ENCODE results near the gene NATD1.

NATD1 gene

GRCh38 chr17:21275047-21275578 lies 21.9 kb upstream of the NATD1 start:
- no peak for DNase-seq

- DNase-seq, result no peak
Measured at GRCh38 chr17:21272881-21273792, 19.9 kb upstream of the NATD1 start.

DNA sequence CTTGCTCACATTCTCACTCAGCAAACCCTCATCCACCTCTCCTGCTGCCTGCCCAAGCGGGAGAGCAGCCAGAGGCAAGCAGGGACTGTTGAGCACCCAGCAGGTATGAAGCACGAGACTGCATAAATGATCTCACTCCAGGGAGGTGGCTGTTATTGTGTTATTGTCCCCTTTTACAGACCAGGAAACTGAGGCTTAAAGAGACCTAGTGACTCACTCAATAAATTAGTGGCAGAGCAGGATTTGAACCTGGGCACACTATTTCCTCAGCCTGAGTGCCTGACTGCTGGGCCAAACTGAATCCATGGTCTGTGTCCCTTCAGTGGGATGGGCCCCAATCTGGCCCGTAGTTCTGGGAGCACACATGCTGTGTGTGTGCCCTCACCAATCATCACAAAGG lies 19.0 kb upstream of the NATD1 start:
- no peak for DNase-seq

DNA sequence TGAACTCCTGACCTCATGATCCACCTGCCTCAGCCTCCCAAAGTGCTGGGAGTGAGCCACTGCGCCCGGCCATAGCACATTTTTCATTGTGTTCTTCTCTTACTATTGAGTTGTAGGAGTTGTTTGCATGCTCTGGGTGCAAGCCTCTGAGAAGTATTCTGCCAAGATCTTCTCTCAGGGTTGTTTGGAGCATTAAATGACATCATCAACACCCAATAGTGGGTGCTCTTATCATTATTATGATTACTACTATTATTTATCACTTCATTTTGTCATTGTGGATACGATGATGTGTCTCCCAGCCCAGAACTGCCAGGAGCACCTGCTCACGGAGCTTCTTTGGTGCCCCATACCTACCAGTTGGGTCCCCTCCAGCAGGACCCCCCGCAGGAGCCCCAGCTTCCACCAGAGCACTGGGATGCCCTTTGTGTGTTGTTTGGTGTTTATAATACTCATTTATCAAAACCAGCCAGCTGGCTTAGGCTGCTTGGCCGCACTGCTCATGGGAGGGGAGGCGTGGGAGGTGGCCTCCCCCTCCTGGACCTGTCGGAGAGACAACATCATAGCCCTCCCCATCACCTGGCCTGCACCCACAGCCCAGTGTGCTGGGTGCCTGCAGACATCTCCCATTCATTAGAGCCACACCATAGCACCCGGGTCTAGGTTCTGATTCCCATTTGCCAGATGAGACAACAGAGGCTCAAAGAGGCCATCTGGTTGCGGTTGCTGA lies 18.4 kb upstream of the NATD1 start:
- no peak for DNase-seq

DNA sequence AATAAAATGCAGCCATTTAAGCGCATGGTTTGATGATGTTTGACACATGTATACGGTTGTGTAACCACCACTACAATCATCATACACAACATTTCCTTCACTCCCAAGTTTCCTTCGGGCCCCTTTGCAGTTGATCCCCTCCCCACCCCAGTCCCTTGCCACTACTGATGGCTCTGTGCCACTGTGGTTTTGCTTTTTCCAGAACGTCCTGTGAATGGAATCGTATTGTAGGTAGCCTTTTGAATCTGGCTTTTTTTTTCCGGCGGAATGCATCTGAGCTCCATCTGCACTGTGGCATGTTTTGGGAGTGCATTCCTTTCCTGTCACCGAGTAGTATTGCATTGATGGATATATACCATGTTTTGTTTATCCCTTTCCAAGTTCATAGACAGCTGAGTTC lies 16.2 kb upstream of the NATD1 start:
- no peak for DNase-seq

DNA sequence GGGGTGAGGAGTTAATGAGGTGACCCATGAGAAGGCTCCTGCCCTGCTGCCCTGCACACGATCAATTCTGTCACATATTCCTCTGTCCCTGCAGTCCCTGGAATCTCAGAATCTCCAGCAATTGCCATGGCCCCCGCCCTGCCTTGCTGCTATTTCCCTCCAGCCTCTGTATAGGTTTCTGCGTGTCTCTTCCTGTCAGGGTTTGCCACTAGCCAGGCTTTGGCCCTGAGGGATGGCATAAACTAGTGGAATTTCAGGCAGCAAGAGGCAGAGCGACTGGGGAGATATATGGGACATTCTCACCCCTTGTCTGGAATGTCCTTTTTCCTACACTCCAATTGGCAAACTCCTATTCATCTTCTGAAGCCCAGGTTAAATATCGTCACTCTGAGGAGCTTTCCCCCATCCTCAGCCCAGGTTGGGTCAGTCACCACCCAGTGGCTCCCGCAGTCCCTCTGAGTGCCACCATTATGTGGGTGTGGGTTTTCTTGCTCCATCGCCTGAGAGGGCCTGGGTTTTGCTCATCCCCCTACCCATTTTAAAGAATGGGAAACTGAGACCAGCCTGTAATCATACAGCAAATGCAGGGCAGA lies 15.5 kb upstream of the NATD1 start:
- DNase-seq, result no peak

DNA sequence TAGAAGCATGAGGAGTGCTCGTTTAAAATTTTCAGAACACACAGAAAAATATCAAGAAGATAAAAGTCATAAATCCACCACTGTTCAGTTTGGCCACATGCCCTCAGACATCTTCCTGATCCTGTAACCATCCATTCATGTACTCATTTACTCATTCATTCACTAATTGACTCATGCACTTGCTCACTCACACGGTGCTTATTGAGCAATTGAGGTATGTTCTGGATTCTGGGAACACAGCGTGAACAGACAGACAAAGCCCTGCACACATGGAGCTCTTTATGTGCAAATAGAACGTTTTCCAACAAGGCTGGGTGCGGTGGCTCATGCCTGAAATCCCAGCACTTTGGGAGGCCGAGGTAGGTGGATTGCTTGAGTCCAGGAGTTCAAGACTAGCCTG lies 10.2 kb upstream of the NATD1 start:
- no peak for DNase-seq

- no peak for DNase-seq
Measured at GRCh38 chr17:21262259-21262993, 9.2 kb upstream of the NATD1 start.

DNA sequence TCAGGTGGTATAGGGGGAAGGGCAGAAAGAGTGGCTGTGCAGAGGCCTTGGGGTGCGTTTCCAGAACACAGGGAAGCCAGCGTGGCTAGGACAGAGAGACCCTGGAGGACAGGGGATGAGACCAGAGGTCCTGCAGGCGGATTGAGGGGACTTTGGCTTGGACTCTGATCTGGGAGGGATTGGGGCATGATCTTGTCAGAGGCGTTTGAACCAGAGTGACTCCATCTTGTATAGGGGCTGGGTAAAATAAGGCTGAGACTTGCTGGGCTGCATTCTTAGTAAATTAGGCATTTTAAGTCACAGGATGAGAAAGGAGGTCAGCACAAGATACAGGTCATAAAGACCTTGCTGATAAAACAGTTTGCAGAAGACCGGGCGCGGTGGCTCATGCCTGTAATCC lies 5.4 kb upstream of the NATD1 start:
- DNase-seq, result no peak

GRCh38 chr17:21253646-21254441 lies 634 bp upstream of the NATD1 start:
- no peak for DNase-seq

GRCh38 chr17:21252289-21252795 lies 868 bp downstream of the NATD1 start:
- no peak for DNase-seq

DNA sequence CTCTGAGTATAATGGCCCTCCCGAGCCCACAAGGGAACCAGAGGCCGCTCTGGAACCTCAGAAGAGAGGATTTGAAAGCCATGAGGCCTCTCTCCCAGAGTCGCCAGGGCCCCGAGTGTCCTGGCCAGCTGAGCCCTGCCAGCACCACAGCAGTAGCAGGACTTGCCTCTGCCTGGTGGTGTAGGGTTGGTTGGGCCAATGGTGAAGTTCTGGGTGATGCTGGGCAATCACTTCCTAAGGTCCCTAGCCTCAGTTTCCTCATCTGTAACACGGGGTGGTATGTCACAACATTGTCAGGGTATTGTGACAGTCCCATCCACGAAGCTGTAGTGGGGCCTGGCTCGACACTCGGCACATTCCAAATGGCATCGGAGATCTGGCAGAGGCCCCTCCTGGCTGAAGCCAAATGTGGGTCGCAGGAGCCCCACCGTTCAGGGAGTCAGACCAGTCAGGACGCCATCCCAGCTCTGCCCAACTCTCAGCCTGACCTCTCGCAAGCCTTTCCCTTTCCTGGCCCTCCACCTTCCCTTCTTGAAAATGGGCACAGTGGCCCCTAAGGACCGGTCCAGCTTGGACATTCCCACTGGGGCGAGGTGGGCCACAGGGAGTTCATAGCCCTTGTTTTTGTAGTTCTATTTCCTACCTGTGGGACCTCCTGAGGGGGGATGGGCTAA lies 1.7 kb downstream of the NATD1 start:
- DNase-seq, result no peak

DNA sequence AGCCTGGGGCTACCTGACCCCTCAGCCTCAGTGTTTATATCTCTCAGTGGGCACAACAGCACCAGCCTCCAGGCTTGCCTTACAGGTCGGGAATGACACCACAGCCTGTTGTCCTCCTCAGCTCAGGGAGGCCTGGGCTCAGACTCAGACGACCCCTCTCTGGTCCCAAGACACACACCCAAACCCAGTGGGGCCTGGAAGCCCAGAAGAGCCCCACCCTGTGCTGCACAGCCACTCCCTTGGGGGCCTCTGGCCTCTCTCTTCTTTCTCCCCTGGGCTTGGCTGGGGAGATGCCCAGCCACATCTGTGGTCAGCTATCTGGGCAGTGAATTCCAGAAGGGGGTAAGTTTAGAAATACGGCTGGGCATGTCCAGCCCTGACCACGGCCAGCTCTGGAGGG lies 2.4 kb downstream of the NATD1 start:
- DNase-seq, result no peak

GRCh38 chr17:21249920-21250703 lies 3.1 kb downstream of the NATD1 start:
- DNase-seq, result no peak

- DNase-seq, result no peak
Measured at GRCh38 chr17:21249086-21249795, 4.0 kb downstream of the NATD1 start.

DNA sequence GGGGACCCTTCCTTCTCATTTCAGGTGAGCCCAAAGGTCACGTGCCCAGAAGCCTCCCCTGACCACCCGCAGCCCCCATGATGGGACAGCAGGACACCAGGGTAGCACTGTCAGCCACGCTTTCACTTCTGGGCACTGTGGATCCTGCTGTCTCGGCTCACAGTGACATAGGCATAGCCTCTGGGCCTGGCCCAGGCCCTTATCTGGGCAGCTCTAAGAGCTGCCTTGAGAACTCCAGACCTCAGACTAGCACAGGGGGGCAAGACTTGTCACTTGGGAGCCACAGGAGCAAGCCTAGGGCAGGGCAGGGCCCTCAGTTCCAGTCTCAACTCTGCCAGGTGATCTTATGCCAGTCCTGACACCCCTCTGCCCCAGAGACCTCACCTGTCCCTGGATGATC lies 4.7 kb downstream of the NATD1 start:
- DNase-seq, result no peak

DNA sequence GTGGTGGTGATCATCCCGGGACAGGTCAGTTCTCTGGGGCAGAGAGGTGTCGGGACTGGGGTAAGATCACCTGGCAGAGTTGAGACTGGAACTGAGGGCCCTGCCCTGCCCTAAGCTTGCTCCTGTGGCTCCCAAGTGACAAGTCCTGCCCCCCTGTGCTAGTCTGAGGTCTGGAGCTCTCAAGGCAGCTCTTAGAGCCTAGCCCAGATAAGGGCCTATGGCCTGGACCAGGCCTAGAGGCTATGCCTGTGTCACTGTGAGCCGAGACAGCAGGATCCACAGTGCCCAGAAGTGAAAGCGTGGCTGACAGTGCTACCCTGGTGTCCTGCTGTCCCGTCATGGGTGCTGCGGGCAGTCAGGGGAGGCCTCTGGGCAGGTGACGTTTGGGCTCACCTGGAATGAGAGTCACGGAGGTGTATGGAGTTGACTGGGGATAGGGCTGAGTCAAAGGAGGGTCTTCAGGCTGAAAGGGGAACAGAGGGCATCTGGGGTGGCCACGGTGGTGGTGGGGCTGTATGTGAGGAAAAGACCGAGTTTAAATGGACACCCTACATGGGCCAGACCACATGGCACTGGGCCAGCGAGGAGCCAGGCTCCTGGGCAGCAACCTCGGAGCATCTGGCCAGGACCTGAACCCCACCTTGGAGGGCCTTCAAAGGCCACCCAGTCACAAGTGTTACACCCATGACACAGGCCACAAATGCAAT lies 5.5 kb downstream of the NATD1 start:
- no peak for DNase-seq

DNA sequence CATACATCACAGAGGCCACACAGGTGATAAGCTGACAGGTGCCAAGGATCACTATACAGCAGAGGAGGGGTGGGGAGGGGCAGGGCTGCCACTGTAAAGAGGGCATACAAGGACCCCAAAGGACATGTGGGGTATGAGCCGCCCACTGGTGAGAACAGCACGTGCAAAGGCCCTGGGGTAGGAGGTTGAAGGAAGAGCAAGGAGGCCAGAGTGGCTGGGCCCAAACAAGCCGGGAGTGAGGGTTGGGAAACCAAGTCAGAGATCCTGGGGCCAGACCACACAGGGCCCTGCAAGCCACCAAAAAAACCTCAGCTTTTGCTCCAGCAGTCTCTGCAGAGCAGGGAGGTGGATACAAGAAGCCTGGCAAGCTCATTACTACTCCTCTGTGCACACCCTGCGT lies 6.5 kb downstream of the NATD1 start:
- no peak for DNase-seq

DNA sequence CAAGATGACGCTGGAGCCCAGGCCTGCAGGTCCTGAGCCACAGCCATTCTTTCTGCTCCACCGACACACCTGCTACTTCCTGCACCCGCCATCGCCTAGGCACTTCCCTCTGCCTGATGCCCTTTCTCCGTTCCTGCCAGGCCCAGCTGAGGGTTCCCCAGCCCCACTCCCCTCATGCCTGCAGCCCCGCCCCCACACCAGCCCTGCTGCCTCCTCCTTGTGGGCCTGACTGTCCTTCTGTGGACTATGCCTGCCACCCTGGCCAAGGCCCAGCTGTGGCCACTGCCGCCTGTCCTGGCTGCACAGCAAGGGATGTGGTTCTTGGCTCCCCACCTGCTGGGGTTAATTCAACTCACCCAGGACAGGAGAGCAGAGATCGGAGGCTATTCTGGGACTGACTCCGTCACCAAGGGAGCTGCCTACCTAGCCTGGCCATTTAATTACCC lies 7.5 kb downstream of the NATD1 start:
- no peak for DNase-seq
